GM21723 (cell line): ENCODE measurements around the gene CBX8.

Experiments used
- ATAC-seq: cut with Tn5 transposase; IDR thresholded peaks from one replicate; pipeline ENCODE4 v1.9.1; 2021; ENCODE audit warnings: mild to moderate bottlenecking, moderate library complexity; ENCODE audit not compliant: unreplicated experiment

The CBX8 gene

DNA sequence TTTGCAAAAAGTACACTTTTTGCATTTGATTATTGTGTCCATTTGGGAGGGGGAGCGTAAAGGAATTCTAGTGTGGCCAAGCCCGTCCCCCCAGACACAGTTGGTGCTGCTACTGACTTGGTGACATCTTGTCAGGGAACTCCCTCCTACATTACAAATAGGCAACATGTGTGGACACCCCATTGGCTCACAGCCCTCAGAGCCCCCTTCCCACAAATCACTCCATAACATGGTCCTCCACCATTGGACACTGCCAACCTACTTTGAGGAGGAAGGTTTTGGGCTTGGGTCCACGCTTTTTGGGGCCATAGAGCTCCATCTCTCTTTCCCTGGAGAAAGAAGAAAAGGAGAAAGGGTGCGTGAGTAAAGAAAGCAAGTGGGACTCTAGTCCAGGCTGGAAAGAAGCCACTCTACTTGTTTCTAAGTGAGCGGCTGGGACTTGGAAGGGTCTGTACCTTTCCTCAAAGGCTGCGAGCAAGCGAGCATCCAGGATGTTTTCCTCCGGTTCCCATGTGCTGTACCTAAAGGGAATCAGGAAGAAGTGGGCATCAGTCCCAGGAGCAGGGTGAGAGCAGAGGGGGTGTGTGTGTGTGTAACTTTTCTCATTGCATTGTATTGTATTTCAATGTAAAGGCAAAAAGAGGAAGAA lies 958 bp downstream of the CBX8 start:
- ATAC-seq: no peak

DNA sequence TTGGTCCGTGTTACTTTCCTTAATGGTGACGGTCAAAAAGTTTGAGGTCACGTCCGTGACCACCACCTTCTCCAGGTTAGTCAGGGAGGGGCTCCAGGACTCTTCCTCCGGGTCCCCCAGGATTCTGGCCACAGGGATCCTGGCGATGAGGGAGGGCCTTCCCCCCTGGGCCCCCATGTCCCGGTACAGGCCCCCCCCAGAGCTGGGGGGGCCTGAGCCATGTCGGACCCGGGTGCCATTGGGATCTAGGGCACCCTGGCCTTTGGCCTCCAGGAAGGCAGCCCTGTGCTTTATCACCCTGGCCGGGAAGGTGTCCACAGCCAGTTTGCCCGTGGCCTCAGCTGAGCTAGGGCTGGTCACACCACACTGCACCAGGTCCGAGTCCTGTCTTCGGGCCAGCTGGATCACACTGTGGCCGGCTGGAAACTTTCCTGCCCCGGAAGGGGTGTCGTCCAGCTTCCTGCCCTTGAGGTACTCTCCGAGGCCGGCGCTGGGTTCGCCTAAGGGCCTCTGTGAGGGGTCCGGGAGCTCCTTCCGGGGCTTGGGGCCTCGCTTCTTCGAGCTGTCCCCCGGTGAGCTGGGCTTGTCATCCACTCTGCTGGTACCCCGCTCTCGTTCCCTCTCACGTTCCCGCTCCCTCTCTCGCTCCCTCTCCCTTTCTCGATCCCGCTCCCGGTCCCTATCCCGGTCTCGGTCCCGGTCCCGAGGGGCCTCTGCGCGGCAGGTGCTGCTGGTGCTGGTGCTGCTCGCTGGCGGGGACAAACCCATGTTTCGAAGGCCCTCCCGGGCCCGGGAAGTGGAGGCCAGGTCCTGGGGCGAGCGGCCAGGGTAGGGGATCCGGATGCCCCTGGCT lies 2.0 kb downstream of the CBX8 start:
- ATAC-seq: no peak

DNA sequence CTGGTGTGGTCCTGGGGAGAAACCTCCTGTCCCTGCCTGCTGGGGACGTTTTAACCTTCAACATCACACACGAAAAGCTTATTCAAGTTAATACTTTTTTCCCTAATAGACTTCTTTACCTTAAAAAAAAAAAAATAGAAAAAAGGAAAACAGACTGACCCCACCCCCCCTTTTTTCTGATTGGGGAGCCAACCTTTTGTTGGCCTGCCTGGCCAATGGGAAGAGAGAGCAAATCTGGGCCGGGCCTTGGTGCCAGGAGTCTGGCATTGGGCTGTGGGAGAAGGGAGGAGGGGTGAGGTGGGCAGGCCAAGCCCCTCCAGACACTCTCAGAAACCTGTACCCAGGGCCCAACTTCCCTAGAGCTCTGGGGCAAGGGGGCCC lies 3.0 kb downstream of the CBX8 start:
- no peak for ATAC-seq

DNA sequence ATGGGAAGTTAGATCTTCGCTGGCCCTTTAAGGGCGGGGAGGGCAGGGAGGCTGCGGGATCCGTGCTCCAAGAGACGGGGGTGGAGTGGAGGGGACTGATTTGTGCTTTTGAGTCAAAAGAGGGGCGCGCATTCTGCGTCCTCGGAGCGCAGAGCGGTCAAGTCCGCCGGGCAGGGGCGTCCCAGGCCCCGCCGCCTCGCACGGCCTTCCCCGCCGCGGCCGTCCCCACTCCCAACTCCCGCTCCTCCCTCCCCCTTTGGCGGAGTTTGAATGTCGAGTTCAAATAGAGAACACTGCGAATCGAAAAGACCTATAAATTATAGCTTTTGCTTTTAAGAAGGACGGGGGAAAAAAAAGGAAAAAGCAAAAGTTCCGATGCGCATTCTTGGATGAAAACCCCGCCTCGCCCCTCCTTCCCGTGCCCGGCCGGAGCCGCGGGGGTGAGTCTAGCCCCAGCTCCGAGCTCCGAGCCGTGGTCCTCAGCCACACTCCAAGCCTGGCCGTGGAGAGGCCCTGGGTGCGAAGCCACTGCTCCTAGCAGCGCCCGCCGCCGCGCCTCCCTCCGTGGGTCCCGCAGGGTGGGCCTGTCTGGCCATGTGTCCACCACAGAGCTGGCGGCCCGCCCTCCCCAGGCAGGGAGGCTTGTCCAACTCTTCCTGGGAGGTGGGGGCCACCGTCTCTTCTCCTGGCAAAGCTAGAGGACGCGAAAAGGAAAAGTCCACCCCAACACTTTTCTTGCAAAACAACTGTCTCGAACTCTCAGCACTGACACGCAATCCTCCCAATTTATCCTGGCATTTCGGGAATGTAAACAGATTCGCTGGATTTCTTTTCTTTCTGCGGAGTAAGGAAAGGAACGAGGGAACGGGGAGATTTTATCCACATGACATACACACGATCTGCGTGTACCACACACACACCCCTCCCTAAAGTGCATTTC lies 3.6 kb downstream of the CBX8 start:
- ATAC-seq: no peak

DNA sequence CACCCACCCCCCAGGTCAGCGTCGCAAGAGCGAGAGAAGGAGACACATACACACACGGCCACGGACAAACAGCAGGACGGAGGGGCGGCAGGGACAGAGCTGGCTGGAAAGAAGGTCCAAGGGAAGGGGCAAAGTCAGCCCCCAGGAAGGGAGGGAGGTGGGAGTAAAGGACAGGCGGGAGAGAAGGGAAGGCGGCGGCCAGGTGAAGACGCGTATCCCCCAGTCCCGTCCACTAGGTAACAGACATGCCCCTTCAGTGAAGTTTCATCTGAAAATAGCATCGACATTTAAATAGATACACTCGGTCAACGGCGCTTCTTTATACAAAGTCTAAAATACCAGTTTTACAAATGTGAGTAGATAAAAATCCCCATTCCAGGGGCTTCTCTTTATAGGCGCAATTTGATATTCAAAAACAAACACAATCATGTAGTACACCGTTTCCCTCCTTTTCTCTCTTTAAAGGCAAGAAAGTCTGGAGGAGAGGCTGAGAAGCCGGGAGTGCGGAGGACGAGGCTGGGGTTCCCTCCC lies 4.5 kb downstream of the CBX8 start:
- ATAC-seq: no peak

DNA sequence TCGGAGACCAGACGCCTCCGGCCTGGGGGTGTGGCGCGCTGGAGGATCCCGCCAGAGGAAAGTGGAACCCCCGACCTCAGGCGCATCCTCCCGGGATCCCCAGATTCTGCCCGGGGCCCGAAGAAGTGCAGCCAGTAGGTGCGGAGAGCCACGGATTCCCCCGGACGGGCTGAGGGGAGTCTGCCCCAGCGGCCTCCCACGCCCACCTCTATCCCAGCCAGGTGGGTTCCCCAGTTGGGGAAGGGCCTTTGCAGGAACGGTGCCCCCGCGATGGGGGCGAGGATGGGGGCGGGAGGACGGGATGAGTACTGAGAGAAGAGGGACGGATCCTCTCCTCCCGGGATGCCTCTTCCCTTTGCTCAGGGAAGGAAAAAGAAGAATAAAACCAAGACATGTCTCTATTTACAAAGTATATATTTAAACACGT lies 5.1 kb downstream of the CBX8 start:
- ATAC-seq: no peak

DNA sequence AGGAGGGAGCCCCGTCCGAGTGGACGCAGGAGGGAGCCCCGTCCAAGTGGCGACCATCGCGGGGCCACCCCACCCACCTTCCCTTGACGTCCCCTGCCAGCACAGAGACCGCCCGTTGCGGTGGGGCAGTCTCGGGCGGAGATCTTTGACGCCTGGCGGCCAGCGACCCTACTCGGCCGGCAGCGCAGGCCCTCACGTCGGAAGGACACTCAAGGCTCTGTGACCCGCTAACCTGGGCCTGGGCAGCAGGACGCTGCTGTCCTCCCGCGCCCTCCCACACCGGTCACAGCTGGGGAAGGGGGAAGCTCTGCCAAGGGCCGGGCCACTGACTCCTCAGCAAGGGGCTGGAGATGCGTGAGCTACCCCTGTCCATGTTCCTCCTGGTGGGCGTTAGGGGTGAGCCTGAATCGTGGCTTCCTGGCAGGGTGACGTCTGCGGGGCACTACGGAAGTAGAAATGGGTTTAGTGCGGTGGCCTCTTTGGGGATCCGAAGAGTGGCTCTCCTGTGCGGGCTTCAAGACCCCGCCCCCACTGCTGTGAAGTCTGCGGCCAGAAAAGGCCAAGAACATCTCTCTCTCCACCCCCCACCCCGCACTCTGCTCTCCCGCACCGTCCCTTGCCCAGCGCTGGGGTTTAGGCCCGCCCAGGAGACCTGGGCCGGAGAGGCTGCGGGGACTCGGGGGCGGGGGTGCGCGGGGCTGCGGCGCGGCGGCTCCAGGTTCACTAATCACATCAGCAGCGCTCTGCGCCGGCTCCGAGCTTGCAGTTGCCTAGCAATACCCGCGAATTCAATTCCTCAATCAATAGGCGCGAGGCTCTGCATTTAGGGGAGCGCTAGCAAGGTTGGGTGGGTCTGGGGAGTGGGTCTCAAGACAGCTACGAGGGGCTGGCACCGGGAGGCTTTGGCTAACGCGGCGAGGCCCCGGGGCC lies 5.8 kb downstream of the CBX8 start:
- ATAC-seq: no peak

DNA sequence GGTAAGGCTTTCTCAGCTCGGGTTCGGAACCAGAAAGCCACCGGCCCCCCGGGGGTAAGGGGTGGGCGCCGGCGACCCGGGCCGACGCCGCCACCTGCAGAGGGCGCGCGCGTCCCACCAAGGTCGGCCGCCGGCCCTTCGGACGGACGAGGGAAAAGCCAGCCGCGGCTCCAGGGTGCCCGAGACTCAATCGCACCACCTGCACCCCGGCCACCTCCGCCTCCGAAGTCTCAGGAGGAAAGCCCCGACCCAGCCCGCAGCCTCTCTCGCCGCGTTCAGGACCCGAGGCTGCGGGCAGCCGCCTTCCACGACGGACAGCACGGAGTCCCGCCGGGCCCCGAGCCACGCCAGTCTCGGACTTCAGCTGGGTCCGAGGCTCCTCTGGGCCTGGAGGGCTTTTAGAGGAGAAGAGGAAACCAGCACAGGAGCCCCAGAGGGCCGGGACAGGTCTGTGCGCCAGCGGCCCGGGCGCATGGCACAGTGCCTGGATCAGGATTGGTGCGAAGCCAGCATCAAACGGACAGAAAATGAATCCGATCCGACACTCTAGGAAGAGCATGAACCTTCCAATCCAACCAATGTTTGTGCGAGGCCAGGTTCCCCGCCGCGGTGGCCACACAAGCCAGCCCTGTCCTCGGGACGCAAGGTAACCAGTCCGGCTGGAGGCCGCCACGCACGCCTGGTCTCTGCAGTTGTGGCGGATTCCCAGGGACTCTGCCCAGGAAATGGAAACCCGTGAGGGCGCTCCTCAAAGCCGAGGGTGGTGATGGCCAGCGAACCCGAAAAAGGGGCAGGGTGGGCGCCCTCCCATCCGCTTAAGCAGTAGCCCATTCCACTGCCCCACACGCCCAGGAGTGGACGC lies 6.7 kb downstream of the CBX8 start:
- ATAC-seq: no peak

DNA sequence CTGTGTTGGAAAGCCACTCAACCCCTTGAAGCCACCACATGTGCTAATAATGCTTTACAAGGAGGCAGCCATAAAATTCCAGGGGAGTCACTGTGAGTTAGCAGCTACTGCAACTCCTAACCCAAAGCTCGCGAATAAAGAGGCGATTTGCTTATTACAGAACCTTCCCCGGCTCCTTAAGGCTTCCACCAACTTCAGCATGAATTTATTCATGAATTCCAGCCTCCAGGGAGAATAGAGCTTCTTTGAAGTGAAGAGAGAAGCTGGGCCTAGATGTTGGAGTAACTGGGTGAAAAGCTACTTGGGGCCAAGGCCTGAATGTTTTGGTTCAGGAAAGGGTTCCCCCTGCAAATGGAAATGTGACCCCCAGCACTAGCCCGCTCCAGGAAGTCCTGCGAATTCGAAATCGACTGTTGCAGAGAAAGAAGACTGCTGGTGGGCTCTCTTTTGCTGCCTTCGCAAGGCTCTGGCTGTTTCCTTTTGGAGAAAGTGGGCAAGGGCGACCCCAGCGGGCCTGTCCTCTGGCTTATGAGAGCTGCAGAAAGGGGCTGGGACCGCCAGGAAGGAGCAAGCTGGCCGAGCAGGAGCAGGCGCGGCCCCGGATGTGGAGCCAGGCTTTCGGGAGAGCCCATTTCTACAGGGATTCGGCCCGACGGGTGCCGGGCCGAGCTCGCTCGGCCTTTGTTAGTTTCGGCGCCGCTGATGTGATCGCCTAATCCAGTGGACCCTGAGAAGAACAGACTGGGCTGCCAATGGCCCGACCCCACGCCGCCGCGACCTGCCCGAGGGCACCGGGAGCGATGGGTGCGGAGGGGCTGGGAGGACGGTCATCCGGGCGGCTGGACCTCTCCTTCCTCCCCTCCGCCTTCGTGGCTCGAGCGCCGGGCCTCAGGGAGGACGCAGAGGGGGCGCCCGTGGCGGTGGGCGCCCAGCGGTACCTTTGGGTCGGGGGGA lies 7.6 kb downstream of the CBX8 start:
- ATAC-seq: no peak

DNA sequence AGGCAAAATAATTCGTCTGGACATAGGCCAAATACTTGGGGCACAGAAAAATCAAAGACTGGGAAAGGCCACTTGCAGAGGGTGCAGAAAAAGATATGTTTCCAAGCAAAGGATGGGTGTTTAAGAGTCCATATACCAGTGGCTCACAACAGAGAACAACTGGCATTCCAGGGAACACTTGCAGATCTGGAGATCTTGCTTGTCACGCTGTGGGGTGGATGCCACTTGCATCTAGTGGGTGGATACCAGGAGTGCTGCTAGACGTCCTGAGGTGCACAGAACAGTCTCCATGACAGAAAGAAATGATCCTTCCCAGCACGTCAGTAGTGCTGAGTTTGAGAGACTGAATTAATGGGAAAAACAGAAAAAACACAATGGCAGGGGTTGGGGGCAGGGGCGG lies 8.4 kb downstream of the CBX8 start:
- no peak for ATAC-seq

DNA sequence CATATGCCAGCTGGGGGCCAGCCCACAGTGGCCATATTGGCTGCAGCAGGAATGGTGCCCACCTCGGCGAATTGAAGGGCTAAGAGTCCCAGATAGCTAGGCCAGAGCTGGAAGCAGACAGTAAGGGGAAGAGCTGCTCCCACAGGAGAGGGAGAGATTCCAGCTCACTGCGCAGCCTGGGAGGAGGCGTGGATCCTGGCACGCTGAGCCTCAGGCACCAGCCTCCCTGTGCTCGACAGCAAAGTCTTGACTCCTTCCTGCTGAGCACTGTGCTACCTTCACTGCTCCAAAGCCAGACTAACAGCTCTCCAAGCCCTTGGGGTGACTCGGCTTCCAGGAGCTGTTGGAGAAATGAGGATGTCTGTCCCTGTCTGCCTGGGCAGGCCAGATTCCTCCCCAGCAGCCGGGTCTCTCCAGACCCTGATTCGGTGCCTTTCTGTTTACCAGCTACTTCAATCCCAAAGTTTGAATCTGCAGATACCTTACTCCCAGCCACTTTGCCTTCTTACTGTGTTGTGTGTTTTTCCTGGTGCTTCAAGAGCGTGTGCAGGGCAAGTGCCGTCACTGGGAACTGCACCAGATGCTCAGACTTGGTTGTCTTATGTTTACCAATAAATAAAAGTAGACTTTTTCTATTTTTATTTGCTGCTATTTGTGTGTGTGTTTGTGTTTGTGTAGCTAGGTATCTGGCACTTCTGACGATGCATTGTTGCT lies 9.8 kb downstream of the CBX8 start:
- ATAC-seq: no peak

DNA sequence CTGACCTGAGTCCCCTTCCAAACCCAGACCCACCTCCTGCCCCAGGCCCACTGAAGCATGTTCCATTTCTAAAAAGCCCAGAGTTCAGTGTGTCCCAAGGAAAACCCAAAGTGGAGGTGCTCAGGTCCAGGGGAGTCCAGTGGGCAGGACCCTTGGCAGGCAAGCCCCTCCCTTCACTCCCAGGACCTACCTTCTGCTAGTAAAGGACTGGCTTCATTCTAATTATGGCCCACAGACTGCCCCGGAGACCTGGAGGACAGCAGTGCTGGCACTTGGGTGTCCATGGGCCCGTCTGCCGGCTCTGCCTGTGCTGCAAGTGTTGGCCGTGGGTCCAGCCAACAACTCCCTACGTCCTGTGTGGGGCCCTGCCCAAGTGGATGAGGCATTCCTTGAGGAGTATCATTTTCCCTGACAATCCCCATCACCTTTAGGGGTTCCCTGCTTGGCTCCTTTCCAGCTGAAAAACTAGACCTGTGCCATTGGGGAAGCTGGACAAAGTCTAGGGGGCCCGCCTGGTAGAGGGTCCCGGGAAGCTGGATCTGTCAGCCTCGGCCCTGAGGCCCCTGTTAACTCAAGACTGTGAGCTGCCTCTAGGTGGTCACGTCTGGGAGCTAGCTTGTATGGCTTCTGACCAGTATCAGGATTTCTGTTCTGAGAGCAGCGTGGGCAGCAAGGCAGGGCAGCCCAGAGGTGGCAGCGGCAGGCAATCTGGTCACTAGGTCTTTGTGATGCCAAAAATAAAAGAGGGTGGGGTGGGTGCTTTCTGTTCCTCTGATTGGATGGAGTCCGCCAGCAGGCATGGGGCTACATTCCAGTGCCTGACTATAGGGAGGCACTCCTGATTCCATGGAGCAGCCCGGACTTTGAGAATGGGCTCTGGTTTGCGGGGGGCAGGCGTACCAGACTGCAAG lies 10.7 kb downstream of the CBX8 start:
- ATAC-seq: no peak

DNA sequence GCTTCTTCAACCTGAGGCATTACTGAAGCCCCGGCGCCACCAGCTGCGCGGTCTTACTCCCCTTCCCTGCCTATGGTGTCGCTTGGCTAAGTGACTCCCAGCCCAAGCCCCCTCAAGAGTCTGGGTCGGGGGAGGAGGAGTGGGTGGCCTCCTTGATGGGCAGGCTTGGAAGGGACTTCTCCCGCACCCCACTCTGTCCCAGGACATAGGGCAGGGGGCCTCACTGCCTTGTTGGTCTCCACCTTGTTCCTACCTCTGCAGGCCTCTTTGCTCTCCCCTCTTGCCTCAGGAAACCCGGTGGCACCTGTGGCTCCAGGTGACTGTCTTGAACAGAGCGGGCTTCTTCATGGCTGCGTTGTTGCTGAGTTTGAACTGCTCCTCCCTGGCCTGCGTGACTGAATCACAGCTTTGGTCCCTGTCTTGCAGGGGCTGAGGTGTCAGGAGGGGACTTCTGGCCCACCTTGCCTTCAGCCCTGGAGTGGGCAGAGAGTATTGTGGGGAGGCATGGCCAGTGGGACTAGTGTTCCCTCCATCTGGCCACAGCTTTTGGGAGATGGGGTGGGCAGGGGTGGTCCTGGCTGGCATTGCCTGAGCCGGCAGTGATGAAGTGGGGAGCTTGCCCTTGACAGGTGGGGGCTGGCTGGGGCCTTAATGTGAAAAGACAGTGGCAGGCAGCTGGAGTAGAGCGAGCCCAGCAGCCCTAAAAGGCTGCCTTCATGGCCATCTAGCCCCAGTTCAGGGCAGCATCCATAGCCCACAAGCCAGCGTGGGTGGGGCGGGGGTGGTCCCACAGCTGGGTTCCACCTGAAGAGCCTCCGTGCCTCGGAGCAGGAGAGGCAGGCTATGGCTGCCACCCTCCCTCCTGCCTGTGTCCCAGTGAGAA lies 11.6 kb downstream of the CBX8 start:
- no peak for ATAC-seq

DNA sequence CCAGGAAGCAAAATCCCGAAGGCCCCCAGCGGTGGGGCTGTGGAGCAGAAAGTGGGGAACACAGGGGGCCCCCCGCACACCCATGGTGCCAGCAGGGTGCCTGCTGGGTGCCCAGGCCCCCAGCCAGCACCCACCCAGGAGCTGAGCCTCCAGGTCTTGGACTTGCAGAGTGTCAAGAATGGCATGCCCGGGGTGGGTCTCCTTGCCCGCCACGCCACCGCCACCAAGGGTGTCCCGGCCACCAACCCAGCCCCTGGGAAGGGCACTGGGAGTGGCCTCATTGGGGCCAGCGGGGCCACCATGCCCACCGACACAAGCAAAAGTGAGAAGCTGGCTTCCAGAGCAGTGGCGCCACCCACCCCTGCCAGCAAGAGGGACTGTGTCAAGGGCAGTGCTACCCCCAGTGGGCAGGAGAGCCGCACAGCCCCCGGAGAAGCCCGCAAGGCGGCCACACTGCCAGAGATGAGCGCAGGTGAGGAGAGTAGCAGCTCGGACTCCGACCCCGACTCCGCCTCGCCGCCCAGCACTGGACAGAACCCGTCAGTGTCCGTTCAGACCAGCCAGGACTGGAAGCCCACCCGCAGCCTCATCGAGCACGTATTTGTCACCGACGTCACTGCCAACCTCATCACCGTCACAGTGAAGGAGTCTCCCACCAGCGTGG lies 12.4 kb downstream of the CBX8 start:
- ATAC-seq: no peak

DNA sequence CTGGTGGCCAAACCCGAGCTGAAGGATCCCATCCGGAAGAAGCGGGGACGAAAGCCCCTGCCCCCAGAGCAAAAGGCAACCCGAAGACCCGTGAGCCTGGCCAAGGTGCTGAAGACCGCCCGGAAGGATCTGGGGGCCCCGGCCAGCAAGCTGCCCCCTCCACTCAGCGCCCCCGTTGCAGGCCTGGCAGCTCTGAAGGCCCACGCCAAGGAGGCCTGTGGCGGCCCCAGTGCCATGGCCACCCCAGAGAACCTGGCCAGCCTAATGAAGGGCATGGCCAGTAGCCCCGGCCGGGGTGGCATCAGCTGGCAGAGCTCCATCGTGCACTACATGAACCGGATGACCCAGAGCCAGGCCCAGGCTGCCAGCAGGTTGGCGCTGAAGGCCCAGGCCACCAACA lies 13.0 kb downstream of the CBX8 start:
- ATAC-seq: no peak
